A172 (cell line): Measurements from ENCODE around the gene GGT6. TPM values are rescaled to one million over a fixed set of nuclear protein-coding genes. Genes with fewer than 3 reads are reported as not detected.

Experiments
- DNase-seq: peaks from one replicate; pipeline ENCODE4 v3.0.0-alpha.2; 2015; ENCODE audit warnings: low spot score
- total RNA-seq: library from RNA; depleted of rRNA; stranded (reverse); fragments of >200 nt; shearing (Covaris generic); gene quantifications from 2 replicates; pipeline ENCODE4 v1.2.3, GENCODE V29; 2014

GGT6 gene
- total RNA-seq, 1 experiment from 2014 or later, result not detected

DNA sequence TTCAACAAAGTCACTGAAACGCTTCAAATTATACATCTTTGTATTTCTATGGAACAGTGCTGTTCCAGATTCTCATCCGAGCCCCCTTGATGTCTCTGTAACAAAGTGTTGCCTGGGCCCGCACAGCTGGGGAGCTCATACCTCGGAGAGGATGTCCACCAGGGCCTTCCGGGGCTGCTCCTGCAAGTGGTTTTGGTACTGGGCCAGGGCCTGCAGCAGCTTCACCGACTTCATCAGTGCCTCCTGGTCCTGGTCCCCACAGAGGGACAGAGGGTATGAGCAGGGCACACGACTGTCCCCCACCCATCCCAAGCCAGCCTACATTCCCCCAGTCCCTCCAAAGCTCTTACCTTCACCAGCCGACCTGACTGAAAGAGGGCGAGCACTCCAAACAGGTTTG, 6.7 kb downstream of the GGT6 start:
- no peak for DNase-seq

DNA sequence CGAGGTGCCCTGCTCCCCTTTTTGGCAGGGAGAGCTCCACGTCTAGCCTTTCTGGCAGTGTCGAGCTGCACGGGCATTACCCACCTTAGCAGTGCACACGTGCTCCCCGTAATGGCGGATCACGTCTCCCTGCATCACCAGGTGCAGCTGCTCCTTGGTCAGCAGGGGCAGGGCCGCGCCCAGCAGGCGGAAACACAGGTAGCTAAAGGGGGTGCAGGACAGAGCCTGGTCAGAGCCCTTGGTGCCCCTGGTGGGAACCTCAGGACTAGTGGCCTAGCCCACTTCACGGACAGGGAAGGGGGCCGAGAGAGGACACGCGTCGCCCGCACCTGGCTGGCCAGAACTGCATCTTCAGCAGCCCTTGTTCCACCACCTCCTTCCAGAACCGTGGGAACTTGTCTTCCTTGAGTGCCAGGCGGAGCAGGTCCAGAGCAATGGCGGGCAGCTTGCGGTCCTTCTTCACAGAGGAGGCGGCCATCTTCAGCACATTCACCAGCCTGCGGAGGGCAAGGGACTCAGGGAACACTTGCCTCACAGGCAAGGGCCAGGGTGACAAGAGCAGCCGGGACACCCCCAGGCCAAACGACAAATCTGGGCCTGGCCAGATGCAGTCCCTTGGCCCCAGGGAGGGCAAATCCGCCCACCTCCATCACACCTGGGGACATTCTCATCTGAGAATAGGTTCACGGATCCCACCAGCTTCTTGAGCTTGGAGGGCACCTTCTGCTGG, 8.4 kb downstream of the GGT6 start:
- no peak for DNase-seq

DNA sequence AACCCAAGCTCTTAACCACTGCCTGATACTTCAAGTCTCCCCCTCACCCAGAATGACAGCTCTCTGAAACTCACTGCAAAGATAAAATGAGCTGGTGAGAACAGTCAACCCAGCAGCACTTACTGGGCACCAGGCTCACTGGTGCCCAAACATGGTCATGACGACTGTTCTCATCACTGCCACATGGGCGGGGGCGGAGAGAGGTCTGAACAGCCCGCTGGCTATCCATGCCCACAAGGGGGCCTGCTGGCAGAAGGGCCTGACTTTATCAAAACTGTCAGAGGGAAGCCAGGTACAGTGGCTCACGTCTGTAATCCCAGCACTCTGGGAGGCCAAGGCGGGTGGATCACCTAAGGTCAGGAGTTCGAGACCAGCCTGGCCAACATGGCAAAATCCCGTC, 9.2 kb downstream of the GGT6 start:
- DNase-seq, result peak; percentile 23

DNA sequence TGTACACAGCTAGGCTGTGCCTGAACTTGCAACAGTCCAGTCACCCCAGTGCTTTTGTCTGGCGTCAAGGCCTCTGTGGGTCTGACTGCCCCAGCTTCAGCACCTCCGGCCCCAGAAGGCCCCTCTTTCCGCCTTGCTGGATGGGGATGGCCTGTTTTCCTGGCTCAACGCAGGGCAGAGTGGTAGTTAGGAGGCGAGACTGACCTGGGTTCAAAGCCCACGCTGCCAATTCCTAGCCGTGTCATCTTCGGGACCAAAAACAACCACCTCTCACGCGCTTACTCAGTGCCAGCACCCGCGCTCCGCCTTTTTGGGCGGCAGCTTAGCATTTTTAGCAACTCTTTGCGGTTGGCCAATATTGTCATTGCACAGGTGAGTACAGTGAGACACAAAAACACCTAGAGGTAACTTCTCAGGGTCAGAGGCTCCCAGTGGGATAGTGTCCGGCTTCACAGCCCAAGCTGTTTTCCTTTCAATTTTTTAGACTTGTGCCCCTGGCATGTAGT, 9.8 kb downstream of the GGT6 start:
- no peak for DNase-seq

DNA sequence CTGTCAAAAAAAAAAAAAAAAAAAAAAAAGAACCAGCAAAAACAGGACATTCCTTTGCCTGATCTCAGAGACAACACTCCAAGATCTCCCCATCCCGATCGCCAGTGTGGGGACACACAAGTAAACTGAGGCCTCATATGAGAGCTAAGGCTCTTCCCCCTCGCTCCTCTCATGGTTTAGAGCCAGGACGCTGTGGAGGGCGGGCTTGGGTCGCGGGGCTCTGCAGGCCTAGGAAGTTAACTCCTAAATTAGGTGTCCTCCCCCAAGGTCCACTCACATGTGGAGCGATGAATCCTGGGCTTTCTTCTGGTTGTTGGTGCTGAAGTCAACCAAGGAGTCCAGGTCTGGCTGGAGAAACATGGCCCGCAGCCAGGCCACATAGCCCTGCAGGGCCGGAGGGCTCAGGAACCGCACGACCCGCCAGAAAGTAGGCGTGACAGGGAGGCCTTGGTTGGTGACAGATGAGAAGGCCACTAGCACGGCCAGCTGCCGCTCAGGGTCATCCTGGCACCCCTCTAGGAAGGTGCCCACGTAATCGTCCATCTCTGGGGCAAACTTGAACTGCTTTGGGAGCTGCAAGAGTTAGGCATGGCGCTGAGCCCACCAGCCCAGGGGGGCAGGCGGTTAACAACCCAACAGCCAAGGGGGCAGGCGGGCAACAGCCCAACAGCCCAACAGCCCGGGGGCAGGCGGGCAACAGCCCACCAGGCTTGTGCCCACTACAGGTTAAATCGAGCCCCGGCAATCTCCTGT, 10.4 kb downstream of the GGT6 start:
- no peak for DNase-seq

DNA sequence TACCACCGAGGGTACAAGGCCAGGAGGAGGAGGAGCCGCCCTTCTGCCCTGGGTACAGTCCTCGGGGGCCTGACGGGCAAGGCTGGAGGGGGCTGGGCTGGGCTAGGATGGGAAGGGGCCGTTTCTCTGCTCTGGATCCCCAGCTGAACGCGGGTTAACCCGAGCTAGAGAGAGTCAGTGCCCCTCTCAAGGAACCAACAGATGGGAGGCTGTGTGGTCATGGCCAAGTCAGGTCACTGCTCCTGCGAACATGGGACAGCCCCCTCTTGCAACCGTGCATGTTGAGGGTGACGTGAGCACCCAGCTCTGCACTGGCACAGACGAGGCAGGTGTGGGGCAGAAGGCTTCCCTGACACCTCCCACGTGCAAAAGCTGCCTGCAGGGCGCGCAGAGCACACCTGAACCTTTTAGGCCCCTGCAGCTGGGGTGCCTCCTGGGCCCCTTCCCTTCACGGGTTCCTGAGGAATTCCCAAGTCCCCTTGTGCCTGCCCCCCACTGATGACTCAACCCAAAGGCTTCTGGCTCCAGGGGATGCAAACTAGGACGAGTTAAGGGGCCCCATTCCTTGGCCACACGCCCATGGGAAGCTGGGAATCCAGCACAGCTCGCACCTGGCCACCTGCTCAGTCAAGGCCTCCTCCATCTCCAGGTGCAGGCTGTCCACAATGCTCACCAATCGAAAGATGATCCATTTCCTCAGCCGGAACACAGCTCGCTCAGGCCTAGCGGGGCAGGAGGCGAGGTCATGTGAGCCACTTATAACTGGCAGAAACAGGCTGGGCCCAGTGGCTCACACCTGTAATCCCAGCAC, 11.5 kb downstream of the GGT6 start:
- peak; percentile 58 for DNase-seq

DNA sequence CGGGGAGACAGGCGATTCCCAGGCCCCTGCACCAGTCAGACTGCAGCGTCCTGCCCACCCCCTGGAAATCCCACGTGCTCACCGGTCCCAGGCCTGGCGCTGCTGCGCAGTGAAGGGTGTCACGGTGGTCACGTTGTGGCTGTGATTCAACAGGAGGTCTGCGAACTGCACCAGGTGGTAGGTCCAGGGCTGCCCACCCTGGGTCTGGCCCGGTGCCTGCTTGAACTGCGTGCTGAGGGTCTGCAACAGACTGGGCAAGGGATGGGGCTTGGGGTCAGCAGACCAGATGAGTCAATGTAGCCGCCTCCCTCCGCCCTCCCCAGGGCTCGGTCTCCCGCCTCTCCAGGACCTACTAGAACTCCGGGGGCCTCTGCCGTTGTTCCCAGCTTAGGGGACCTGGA, 12.3 kb downstream of the GGT6 start:
- DNase-seq, result no peak

DNA sequence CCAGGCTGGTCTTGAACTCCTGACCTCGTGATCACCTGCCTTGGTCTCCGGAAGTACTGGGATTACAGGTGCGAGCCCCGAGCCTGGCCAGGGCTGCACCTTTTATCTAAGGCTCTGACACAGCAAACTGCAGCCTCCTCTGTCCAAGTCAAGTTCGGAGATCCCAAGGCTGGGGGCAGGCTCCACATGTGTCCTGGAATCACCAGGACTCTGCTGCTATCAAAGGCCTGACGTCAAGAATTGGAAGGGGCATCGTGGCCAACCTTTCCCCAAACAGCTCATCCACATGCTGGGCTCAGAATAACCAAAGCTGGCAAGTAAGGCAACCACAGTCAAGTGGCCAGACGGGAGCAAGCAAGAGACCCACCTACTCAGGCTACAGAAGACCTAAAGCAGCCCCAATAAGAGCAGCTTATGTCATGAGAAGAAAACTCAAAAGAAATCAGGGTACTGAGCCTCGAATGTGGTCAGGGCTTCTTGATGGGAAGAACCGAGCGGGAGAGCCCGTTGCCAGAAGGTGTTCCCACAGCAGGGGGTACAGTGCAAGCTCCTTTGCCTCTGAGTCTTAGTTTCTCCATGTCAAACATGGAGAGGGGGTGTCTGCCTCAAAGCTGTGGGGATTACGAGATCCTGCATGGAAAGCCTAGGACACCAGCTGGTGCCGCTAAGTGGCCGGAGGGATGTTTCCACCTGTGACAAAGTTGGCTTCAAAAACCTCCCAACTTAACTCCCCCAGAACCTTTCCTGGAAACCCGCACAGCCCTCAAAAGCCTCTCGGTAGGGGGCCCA, 13.1 kb downstream of the GGT6 start:
- DNase-seq, result no peak

DNA sequence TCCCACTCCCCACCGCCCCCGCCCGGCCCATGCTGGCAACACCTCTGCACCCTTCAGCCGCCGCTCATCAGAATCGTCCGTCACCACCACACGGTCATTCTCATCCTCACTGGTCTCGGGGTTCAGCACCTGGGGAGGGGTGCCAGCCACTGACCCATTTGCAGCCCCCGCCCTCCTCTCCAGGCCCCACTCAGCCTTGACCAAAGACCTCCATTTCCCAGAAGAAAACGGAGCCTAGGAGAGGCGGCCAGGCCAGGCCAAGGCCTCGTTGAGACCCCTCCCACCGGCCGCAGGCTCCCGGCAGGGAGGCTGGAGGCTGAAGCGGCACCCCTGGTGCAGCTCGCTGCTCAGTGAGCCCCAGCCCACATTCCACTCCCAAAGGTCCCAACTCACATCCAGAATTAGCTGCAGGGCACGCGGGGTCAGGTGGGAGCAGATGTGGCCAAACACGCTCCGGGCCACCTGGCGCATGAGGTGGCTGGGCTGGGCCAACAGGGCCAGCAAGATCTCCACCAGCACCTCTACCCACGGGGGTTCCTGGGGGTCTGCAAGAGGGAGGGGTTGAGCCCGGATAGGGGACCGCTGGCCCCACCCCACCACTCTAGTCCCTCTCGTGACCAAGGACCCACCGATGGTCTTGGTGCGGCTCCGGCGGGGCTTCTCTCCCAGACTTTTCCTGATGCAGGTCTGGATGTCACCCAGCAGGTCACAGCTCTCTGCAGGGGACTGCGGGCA, 15.0 kb downstream of the GGT6 start:
- DNase-seq, result no peak

DNA sequence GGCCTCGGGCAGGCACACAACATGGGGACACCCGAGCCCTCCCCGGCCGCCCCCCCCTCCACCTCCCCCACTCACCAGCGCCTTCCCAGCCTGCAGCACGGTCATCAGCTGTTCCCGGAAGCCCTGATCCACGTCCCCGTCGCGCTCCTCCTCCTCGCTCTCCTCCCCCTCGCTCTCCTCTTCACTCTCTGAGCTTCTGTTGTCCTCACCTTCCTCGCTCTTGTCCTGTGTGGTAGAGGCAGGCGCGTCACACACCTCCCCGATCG, 15.5 kb downstream of the GGT6 start:
- DNase-seq, result no peak

DNA sequence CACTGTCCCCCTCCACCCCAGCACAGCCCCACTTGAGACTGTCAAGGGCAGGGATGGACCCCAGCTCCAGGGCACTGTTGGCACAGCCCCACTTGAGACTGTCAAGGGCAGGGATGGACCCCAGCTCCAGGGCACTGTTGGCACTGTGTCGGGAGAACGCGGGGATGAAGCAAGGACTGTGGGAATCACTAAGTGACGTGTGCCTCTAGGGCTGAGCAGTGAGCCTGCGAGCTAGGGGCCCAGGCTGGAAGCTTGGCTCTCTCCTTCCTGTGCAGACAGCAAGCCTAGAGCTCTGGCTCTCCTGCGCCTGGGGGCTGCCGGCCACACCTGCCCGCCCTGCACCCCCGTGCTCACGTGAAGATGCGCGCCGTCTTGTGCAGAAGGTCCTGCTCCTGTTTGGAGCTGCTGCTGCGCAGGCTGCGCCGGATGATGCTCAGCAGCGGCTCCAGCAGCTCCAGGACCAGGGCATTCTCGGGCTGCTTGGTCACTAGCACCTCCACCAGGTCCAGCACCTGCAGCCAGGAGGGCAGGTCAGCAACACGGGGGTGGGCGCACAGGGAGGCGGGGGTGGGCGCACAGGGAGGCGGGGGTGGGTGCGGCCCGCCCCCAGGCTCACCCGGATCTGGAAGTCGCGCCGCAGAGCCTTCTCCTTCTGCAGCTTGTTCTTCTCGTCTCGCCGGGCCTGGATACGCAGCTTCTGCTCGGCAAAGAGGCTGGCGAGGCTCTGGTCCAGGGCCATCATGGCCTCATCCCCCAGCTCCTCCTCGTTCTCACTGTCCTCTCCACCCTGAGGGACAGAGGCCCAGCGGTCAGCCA, 16.0 kb downstream of the GGT6 start:
- DNase-seq, result no peak

DNA sequence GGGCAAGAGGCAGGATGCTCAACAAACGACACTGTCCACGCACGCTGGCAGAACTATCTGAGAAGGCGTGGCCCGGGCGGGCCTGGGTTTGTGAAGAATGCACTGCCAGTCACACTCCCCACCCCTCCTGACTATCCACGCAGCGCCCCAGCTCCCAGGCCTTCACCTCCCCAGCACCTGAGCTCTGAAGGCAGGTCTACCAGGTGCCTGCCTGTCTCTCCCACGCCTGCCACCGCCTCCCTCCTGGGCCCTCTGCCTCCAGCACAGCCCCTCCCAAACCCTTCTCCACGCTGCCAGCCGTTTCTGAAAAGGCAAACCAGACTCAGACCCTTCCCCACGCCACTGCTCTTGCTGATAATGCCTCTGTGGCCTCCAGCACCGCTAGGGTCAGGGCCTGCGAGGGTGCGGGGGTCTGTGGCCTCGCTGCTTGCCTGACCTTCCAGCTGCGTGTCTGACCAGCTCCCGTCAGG, 16.8 kb downstream of the GGT6 start:
- DNase-seq, result no peak

DNA sequence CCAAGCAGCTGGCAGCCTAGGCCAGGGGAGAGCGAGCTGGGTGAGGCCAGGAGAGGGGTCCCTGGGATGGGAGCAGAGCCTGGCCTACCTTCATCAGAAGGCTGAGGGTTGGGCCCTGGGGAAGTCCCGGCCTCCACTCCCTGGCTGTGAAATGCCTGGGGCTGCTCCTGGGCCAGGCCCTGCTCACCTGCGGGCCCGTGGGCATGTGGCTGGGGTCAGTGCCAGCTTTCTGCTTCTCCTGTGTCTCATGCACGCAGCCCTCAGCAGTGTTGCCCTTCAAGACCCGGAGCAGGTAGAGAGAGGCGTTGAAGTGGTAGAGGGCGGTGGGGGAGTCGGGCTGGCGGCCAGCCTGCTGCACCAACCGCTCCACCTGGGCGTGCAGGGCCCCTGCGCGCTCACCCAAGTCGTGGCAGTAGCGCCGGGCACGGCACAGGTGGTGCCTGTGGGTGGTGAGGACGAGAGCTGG, 17.6 kb downstream of the GGT6 start:
- DNase-seq, result no peak

DNA sequence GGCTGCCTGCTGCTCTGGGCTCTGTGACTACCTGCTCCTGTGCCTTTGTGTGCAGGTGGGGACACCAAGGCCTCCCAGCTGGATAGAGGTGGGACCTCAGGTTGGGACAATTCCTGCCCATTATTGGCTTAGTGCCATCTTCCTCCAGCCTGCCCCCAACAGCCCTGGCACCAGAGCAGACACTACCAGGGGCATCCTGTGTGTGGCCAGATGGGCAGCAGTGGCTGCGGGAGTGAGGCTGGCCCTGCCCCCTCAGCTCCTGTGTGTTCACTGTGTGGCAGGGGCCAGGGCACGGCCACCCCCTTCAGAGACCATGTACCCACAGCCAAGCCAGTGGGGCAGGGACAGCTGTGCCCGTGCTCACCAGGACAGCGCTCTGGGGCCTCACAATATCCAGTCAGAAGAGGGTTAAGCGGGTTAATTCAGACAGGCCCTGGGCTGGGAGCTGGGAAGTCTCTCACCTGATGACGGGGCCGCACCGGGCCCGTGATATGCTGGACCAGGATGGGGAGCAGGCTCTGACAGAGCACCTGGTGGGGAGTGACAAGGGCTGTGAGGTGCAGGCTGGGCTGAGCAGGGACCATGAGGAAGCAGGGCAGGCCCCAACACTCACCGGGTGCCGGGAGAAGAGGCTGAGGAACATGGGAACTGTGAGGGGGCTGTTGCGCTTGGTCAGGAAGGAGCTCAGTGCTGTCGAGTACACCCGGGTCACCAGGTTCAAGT, 18.2 kb downstream of the GGT6 start:
- no peak for DNase-seq

DNA sequence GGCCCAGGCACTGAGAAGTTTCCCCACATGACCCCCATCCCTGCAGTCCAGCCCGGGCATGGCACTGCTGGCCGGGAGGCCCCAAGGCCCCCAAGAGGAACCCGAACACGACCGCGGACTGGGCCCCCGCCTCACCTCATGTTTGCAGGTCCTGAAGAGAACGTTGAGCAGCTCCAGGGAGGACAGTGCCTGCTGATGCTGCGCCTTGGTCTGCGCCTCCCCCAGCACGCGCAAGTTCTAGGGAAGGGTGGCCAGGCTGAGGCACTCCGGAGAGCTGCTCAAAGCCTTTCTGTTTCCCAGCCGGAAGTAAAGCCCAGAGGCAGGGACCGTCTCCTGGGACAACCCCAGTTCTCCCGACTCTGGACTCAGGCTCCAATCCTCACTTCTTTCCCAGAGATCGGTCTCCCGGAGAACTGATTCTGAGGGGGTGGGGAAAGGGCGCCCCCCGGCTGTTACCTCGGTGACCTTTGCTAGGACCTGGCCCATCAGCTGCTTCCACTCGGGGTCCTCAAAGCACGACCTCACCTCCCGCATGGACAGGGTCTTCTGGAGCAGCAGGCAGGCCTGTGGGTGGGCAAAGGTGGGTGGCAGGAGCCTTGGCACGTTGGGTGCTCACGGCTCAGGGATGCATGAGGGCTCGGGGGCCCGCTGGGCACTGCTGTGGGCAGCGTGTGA, 18.9 kb downstream of the GGT6 start:
- no peak for DNase-seq

DNA sequence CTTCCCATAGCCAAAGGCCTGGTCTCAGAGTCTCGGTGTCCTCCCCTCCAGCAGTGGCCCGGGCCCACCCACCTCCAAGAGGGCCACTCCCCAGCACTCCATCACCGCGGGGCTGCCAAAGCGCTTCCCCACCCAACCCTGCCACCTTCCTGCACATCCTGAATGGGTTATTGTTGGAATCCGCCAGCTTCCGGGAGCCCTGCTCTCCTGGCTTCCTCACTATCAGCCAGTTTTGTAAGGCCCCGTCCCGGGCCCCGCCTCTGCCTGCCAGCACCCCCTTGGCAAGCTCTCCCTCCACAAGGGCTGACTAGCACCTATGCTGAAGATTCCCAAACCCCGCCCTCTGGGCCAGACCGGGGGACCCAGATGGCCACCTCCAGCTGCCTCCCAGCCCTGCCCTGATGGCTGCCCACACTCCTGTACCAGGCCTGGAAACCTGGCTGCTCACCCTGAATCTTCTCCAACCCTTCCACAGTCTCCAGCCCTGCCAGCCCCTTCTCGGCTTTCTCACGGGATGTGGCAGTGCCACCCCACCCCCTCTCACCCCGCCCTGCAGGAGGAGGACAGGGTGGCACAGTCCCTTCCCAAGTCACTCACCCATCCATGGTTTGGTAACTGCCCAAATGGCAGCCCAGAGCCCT, 19.6 kb downstream of the GGT6 start:
- no peak for DNase-seq

DNA sequence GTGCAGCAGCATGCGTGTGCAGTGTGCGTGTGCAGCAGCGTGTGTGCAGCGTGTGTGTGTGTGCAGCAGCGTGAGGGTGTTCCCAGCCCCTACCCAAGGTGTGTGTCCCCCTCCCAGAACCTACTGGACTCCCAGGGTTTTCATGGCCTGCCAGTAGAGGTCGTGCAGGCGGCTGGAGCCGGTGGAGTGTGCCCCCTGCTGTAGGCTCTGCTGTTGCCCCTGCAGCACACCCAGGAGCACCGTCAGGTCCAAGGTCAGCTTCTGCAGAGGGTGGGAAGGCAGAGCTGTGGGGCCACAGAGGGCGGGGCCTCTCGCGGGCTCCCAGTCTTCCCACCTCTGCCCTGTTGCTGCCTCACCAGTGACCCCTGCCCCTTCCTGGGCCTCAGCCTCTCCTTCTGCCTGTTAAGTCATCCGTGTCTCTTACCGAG, 20.1 kb downstream of the GGT6 start:
- DNase-seq, result no peak

DNA sequence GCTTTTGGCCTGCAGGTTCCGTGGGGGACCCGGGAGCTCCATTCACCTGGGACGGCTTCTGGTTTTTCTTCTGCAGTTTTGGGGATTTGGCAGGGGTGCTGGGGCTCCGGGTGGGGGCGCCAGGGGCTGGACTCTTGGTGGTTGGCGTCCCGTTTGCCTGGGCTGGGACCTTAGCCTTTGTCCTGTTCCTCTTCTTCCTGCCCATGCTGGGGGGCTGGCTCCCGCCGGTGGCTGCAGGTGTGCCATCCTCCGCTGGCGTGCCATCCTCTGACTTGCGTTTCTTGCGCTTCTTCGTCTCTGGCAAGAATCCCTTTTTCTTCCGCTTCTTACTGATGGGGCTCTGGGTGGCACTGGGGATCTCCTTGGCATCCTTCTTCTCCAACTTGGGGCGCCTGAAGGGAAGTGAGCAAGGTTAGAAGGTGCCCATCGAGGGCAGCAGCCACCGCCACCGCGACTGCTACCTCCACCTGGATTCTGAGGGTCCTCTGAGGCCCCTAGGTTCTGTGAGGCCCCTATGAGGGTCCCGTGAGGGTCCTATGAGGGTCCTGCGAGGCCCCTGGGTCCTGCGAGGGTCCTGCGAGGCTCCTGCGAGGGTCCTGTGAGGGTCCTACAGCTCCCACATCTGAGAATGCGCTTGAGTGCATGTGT, 20.7 kb downstream of the GGT6 start:
- DNase-seq, result no peak
